ENCODE measurements around the gene KCNC2.
"Not testable (repeated sequence)": the region's sequence is repeated elsewhere in the genome, so short reads cannot be mapped to it uniquely, and the experiment has no call there.

The KCNC2 gene

DNA sequence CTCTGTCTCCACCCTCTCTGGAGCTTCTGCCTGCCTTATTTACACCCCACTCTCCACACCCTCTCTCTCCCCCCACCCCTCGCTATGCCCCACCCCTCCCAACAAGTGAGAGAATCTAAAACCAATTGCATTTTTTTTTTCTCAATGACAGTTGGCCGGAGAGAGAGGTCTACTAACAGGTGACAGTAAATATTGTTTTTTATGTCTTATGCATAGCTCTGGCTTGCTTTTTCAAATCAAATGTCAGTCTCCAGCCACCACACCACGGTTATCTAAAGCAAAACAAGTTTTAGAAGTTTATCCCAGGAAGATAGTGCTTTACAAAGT is at the start of gene KCNC2:
Gene KCNC2 (minus strand): TSS at position 28 of the 327 bp plus-strand sequence.
- no peak for DNase-seq

DNA sequence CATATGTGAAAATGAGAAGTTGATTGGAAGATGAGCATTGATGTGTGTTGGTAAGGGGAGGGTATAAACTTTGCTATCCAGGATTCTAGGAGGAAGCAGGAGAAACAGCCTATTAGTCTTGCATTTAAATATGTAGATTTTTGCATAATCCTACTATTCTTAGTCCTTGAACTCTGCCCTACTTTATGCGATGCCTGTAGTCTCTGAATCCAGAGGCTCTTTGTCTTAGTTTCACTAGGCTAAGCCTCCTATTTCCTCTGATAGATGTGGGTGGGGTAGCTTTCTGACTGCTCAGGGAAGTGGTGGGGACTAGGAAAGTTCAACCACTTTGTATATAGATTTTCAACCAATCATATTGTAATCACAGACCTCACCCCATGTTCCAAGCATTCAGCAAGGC is 49.5 kb upstream of the KCNC2 start:
- DNase-seq: no peak

DNA sequence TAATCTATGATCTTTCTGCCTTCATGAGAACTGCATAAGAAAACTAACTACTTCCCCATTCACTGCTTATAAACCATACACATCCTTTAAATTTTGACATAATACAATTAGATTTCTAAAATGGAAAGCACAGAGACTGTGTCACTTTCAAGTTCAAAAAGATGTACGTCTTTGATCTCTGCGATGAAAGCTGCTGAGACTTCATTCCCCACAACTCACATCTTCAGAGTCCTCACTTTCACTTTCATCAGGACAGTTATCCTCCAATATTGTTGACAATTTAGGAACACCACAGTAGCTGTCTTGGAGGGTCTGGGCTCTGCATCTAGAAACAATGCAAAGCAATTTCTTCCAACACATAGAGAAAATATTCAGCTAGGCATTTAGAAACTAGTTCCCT is 47.9 kb upstream of the KCNC2 start:
- DNase-seq: no peak

DNA sequence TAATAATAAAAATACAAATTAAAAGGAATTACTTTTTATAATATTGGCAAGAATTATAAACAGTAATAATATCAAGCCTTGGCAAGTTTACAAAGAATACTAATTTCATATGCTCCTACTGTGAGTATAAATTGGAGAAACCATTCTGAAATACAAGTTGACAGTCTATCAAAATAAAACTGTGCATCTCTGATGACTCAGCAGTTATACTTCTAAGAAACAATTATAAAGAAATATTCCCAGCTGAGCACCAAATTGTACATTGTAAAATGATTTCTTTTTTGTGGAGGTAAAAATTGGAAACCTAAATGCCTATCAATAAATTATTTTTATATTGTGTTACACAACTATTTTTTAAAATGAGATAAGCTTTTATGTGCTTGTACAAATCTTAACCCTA is 35.5 kb upstream of the KCNC2 start:
- no peak for DNase-seq

DNA sequence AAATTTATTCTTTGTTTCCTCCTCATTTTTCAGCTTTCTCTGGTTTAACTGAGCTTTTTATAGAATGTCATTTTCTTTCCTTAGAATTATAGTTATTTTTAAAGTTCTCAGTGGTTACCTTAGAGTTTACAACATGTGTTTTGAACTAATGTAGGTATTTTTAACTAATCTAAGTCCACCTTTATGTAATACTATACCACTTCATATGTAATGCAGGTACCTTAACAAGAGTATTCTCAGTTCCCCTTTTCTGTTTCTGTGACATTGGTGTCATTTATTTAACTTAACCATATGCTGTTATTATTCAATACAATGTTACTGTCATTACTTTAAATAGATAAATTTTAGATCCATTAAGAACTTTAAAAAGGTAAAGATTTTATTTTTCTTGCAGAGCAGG is 30.3 kb upstream of the KCNC2 start:
- DNase-seq: no peak

DNA sequence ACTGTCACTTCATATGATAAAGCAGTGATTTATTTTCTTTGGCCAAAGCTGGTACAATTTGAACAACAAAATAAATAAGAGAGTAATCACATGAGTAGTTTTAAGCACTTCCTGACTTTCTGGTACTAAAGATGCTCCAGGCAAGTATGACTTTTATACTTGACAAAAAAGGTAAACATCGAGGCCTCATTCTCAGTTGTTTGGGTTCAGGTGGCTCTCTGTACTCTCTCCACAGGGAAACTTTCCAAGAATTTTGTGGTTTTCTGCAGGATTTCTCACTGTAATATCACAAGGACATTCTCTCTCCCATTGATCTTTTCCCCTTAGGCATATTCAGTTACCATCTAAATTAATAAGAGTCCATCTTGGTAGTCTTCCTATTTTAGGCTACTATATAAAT is 26.6 kb upstream of the KCNC2 start:
- DNase-seq: no peak

DNA sequence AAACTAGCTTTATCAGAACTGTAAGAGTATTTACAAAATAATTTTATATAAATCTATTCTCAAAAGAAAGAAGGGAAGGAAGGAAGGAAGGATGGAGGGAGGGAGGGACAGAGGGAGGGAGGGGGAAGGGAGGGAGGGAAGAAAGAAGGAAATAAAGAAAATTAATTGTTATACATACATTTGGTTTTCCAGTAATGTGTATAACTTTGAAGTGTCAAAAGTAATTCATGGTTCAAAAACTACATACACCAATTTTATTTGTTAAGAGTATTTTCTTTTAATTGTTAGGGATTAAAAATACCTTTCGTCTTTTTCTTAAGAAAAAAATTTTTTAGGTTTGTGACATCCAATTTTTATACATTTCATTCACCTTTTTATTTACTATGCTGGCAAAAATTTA is 17.5 kb upstream of the KCNC2 start:
- DNase-seq: no peak

DNA sequence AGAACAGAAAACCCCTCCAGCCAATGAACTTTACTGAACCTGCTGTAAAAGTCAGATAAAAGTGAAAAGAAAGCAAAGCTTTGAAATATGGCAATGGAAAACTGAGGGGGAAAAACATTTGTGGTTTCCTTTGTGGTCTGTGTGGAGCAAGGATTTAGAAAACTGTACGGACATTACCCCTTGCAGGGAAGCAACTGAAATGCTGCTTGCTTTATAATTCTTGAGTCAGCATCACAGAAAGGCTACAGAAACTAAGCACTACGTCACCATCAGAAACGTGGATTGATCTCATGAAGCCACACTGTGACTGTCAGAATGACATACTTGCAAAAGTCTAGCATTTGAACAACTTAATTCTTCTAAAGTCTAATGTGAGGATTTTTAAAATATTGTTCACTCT is 2.4 kb upstream of the KCNC2 start:
- no peak for DNase-seq

DNA sequence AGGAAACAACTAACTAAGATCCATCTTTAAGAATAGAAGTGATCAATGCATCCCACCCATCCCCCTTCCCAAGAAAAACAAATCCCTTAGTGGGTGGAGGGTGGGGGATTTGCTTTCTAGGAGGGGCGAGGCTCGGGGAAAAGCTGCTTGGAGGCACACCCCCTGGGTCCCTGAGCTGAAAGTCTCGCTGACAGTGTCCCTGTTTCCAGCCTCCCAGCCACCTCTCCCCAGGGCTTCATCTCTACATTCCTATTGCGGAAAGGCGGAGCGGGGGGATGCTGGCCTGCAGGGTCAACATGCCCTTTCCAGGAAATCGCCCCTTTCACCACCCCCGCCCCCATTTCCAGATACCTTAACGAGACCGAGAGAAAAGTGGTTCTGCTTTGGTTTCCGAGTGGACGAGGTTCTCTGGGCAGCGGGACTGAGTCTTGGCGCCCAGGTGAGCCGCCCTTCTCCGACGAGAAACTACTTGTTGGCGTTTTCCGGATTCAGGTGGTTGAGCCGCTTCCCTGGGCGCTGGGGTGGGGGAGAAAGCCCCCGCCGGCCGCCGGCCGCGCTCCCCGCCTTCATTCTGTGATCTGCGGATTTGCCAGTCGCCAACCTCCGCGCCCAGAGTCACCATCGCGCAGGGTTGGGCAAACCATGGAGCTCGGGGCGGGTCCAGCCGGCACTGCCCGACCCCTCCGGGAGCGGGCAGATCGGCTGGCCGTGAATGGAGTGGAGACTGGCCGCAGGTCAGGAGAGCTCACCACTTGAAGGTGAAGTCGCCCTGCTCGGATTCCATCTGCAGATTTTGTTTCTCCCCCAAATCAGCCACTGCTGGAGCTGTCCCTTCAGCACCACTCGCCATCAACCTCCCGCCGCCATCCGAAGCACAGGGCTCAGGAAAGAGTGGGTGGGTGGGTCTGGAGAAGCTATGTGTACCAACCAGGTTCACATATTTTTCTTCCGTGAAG is 505 bp downstream of the KCNC2 start:
- no peak for DNase-seq

DNA sequence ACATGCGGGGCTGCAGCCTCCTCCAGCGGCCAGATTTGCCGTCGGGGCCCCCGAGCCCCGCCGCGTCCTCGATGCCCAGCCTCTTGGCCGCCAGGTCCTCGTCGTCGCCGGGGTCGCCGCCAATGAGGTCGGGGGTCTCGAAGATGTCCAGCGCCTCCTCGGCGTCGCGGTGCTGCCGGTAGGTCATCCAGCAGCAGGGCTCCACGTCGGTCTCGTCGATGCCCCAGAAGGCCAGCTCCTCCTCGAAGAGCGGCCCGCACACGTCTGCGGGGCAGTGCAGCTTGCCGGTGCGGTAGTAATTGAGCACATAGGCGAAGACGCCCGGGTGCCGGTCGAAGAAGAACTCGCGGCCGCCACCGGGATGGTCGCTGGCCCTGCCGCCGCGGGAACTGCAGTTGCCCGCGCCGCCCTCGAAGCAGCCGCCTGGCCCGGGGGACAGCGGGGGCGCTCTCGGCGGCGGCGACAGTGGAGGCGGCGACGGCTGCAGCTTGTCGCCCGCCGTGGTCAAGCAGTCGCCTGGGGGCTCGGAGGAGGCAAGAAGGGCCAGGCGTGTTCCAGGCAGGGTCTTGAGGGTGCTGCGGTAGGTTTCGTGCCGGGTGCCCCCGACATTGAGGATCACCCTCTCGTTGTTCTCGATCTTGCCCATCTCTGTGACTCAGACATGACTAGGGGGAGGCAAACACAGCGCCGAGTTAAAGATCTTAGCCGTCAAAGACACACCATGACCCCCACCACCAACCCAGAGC is 2.1 kb downstream of the KCNC2 start:
- DNase-seq: no peak

DNA sequence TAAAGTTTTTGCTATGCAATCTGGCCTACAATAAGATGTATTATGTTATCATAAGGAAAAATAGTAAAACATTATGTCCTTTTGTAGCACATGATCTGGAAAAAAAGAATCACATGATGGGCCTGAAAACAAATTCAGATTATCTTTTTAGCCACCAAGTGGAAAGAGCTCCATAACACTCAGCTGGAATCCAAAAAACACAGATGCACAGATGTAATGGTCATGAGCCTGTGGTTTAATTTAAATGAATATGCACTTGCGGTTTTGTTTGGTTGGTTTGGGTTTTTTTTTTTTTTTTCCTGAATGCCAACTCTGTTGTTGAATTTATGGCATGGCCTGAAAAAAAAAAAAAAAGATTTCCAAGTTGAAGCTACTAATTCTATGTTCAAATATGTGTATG is 4.1 kb downstream of the KCNC2 start:
- no peak for DNase-seq

DNA sequence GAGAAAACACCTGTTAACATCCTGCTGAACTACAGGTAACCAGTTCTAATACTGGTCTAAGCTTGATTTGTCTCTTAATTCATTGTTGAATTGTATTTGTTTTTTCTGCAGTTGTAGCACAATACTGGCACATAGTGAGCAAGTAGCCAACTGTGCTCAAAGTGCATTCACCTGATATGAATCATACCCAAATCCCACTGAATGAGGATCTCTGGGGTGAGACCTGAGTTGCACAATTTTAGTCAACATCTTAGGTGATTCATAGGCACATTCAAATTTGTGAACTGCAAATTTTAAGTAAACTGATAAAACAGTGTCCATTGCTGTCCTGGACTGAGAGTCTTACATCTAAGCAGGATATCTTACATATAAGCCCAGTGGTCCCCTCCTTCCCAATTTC is 12.8 kb downstream of the KCNC2 start:
- DNase-seq: no peak

DNA sequence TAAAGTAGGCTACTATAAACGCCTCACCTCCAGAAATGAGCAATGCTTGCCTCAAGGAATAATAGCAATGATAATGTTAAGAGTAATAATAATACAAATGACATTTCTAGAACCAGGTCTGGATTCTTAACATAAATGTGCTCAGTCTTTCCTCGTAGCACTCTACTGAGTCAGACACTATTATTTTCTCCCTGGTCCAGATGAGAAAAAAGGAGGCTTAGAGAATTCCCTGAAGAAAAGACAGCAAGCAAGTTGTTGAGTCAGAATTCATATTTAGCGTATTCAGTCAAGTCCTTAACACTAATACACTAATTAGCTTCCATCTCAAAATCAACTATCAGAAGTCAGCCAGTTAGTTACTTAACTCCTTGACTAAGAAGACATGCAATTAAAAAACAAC is 13.2 kb downstream of the KCNC2 start:
- no peak for DNase-seq

DNA sequence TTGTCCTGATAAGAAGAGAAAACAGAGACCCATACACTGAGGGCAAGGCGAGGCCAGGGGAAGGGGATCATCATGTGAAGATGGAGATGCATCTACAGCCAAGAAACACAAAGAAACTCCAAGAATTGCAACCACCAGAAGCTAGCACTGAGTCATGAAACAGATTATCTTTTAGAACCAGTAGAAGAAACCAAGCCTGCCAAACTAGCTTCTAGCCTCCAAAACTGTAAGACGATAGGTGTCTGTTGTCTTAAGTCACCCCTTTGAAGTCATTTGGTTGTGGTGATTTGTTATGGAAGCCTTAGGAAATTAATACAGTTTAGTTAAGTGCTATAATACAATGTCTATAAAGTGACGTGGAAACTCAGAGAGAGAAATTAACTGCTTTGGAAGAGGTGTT is 15.4 kb downstream of the KCNC2 start:
- DNase-seq: no peak

DNA sequence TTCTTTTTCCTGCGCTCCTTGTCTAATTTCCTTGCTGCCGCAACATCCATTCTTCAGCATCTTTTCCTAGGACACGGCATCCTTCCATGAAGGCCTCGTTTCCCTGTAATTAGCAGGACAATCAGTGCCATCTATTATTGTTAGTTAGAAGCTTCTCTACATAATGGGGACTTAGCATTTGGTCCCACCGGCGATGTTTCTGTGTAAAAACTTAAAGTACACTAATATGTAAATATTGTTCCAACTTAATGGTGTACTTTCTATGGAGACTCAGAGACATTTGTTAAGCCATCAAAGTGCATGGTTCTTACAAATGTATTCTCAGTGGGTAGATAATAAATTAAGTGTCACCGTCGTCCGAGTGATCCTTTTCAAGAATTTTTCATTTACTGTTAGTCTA is 17.4 kb downstream of the KCNC2 start:
- DNase-seq: no peak

DNA sequence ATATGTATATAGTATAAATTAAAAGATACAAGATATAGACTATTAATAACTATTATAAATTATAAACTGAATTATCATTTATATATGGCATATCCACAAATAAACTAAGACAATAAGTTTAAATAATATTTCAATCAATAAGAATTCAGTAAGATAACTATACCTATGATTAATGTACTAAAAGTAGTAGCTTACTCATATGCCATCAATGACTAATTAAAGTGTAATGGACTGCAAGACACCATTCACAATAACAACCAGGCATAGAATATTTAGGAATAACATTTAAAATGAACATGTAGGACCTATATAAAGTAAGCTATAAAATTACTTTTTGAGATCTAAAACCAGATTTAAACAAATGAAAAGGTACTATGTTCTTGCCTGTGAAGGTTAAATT is 18.8 kb downstream of the KCNC2 start:
- no peak for DNase-seq

DNA sequence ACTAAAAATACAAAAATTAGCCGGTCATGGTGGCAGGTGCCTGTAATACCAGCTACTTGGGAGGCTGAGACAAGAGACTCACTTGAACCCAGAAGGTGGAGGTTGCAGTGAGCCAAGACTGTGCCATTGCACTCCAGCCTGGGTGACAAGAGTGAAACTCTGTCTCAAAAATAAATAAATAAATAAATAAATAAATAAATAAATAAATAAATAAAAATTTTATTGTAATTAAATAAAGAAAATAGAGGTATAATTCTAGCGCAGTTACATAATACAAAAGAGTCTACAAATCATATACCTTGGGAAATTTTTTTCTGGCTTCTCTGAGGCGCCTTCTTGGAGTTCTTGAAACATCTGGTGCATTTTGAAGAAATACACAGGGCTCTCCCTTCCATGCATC is 23.8 kb downstream of the KCNC2 start:
- not testable (repeated sequence) for DNase-seq

DNA sequence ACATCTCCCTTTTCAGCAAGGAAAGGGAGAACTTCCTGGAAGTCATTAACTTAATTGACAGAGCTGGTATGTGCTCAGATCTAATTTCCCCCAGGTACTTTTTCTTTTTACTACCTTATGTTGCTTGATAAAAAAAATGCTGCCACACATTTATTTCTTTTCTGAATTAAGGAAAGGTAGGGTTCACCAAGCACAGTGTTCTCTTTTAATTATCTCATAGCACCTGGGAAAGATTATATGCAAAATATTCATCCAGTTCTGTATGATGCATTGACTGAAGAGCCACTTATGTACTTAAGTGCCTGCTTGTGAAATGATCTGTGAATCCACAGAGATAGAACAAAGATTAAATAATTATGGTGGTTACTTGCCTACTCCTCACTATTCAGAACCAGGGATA is 25.1 kb downstream of the KCNC2 start:
- DNase-seq: no peak

DNA sequence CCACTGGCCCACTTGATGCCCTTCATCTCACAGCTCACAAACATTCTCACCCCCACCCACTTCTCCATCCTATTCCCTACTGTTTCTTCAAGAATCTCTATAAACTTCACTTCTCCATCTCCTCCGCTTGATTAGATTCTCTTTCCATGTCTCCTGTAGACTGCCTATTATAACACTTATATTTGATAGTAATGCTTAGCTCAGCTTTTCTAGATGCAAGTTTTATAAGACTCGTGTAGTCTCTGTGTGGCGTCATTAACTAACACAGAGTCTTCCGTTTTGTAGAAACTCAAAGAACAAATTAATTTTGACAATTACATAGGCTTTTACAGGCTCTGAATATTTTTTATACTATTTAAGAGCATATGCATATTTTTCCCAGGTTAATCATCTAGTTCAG is 25.7 kb downstream of the KCNC2 start:
- DNase-seq: no peak

DNA sequence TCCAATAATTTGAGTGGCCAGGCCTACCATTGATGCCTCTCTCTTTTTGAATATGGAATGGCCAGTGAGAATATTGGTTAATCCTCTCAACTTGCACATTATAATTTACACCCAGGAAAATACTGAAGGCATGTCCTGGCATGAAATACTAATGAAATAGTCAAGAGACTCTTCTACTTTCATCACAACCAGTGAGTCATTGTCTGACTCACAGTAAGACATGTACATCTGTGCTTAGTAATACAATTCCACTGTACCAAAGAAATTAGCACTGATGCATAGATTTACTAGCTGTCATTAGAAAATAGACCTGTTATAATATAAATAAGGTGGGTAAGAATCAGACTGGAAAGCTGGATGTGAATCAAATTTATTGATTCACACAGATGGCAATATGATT is 31.6 kb downstream of the KCNC2 start:
- no peak for DNase-seq

DNA sequence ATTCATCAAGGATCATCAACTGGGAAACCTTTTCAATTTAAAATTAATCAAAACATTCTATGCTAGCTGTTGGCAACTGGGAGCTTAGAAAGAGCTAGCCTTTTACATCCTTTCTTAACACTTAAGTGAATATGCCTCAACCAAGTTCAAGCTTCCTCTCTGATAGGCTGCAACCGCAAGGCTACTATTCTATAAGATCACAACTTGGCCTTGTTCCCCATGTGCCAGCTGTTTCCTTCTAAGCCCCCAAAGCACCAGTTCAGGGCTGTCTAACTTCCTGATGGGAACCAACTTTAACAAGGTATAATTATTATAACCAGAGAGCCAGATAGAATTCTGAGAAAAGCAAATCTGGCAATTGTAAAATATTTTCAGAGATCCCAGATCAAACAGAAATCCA is 37.0 kb downstream of the KCNC2 start:
- no peak for DNase-seq

DNA sequence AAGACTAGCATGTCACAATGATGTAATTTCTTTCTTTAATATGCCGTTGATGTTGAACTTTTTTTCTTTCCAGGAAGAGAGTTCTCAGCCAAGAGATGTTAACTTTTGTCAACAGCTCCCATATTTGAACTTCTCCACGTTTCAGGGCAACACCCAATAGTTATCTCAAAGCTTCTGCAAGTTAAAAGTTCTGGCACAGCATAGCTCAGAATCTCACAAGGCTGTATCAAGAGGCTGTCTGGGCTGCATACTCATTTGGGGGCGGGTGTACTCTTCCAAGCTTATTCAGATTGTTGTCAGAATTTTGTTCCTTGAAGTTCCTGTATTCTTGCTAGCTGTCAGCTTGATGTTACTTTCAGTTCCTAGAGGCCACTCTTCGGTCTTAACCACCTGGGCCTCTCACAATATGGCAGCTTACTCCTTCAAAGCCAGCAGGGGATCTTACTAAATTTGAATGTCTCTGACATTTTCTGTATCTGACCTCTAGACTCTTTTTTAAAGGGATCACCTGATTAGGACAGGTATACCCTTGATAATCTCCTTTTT is 38.9 kb downstream of the KCNC2 start:
- DNase-seq: no peak

DNA sequence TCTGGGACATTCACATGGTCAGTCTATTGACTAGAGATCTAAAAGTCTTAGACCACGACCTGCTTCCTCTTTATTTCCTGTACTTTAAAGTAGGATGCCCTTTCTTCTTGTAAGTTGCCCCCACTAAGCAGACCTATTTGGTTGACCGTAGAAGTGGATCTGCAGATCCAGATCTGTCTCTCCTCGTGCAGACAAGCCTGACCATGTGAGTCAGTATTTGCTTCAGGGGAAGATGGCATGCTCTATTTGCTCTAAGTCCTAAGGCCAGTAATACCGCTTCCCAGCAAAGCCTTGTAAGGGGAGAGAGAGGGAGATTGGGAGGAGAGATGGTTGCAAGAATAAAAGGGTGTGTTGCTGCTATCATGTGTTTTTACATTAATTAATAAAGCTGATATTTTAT is 46.8 kb downstream of the KCNC2 start:
- DNase-seq: no peak

DNA sequence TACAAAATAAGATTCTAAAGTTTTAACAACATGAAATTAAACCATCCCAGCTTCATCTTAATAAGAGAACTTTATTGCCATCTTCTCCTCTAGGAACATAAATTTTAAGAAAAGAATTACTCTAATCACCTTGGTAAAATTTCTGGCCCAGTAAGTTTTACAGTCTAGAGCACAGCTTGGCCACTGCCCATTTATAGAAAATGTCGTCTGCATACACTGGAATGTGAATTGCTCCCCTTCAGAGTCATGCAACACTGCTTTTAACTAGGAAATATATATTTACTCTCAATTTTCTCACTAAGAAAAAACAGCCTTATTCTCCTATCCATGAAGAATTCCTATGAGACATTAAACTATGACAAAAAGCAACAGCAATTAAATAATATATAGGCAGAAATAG is 48.2 kb downstream of the KCNC2 start:
- DNase-seq: no peak

All from NCI-H2107 (cell line).